K562 (cell line): Measurements from ENCODE around the gene MYL6B. TPM values are rescaled to one million over a fixed set of nuclear protein-coding genes. Genes with fewer than 3 reads are reported as not detected.
A peak's percentile ranks its signal among the peaks of the same experiment; 100 is the strongest.

Source experiments
- ATAC-seq: fragments of 200-7000 bp; cut with Tn5 transposase; 3 replicates; pipeline ENCODE4 v1.9.1; 2020; ENCODE audit warnings: moderate library complexity
- BruUV-seq: library from RNA; stranded (reverse); fragments of 400-500 nt; replicated peaks from 2 replicates; lab custom pipeline; 2021; lab: Mats Ljungman, UMichigan
- CTCF ChIA-PET: fragments of 300-600 bp; formaldehyde crosslinking; extraction: SDS; loops from one replicate; lab custom pipeline; 2021; ENCODE audit warnings: low intra/inter-chr PET ratio; lab: Yijun Ruan, JAX
- POLR2A ChIA-PET: fragments of 300-600, 350-650 bp; sonication (Branson Sonifier 250); formaldehyde crosslinking; extraction: SDS; loops from one replicate; lab custom pipeline; 2021; ENCODE audit warnings: antibody characterized with exemption, inconsistent platforms; lab: Yijun Ruan, JAX
- DNase-seq, 4 experiments: peaks; one replicate each; pipeline versions ENCODE4 v3.0.0 to v3.0.0-alpha.2; 2011 to 2018; ENCODE audit warnings: low spot score in 3 of 4, mixed read lengths in 3 of 4; ENCODE audit errors: extremely low read depth in 1 of 4
- FAIRE-seq: peaks from 2 replicates; lab custom pipeline; 2011; peaks lifted over from hg19 to GRCh38; lab: Jason Lieb, UNC
- H2AFZ ChIP-seq: 2 replicates; pipeline ENCODE4 v1.6.0; 2011; ENCODE audit warnings: low read depth, low read length, control low read depth, inconsistent platforms
- H3K27ac ChIP-seq: fragments of 200-600 bp; 3 replicates; pipeline ENCODE4 v1.8.0; 2011; ENCODE audit warnings: low read depth, mild to moderate bottlenecking, control low read depth, inconsistent platforms, low read length, moderate library complexity, mixed read lengths; ENCODE audit errors: extremely low read depth
- H3K27me3 ChIP-seq, 2 experiments: fragments of 300-600 bp in 1 of 2; 2 replicates in 1 of 2; 3 replicates in 1 of 2; pipeline versions ENCODE4 v1.6.0 to v1.8.0; 2011; ENCODE audit warnings: inconsistent platforms in 2 of 2, low read length in 2 of 2, mild to moderate bottlenecking in 1 of 2, mixed read lengths in 1 of 2, moderate library complexity in 1 of 2; ENCODE audit not compliant: control insufficient read depth in 2 of 2, insufficient read depth in 2 of 2
- H3K36me3 ChIP-seq: fragments of 300-600 bp; 3 replicates; pipeline ENCODE4 v1.8.0; 2011; ENCODE audit warnings: mild to moderate bottlenecking, low read length, inconsistent platforms; ENCODE audit not compliant: control insufficient read depth, insufficient read depth
- H3K4me1 ChIP-seq, 2 experiments: fragments of 200-600 bp in 1 of 2; replicated peaks in 1 of 2; 2 replicates in 1 of 2; 3 replicates in 1 of 2; pipeline versions ENCODE4 v1.5.1 to v1.8.0; 2011; ENCODE audit warnings: inconsistent platforms in 2 of 2, low read length in 2 of 2, mild to moderate bottlenecking in 1 of 2, mixed read lengths in 1 of 2, moderate library complexity in 1 of 2; ENCODE audit not compliant: control insufficient read depth in 2 of 2, insufficient read depth in 2 of 2
- H3K4me2 ChIP-seq: 2 replicates; pipeline ENCODE4 v1.6.1; 2011; ENCODE audit warnings: low read length, control low read depth, inconsistent platforms, mixed read lengths; ENCODE audit not compliant: insufficient read depth
- H3K4me3 ChIP-seq: fragments of 200-600 bp; sonication (generic), shearing (Covaris generic); 2 replicates; pipeline ENCODE4 v1.5.1; 2016; ENCODE audit warnings: control low read depth, inconsistent platforms
- H3K79me2 ChIP-seq: fragments of 200-600 bp; 3 replicates; pipeline ENCODE4 v1.8.0; 2011; ENCODE audit warnings: low read length, inconsistent platforms; ENCODE audit not compliant: control insufficient read depth, insufficient read depth
- H3K9ac ChIP-seq, 2 experiments: 2 replicates each; pipeline versions ENCODE4 v1.6.0 to v1.6.1; 2011; ENCODE audit warnings: low read depth in 2 of 2, low read length in 2 of 2, control low read depth in 1 of 2, inconsistent platforms in 1 of 2, mild to moderate bottlenecking in 1 of 2, mixed read lengths in 1 of 2; ENCODE audit not compliant: insufficient read depth in 1 of 2
- H3K9me1 ChIP-seq: one replicate; pipeline ENCODE4 v1.6.0; 2011; ENCODE audit warnings: inconsistent platforms, mild to moderate bottlenecking, low read length, moderate library complexity; ENCODE audit not compliant: control insufficient read depth, insufficient read depth
- H3K9me3 ChIP-seq: replicated peaks from 2 replicates; pipeline ENCODE4 v1.5.1; 2011; ENCODE audit warnings: low read depth, low read length, inconsistent platforms; ENCODE audit not compliant: control insufficient read depth, insufficient read depth
- H4K20me1 ChIP-seq: replicated peaks from 2 replicates; pipeline ENCODE4 v1.6.1; 2011; ENCODE audit warnings: low read length, inconsistent platforms, mixed read lengths; ENCODE audit not compliant: control insufficient read depth, insufficient read depth
- ARID2 ChIP-seq: fragments of 450-650 bp; IDR thresholded peaks from 2 replicates; pipeline ENCODE4 v1.6.1; 2017; ENCODE audit warnings: antibody characterized with exemption, mild to moderate bottlenecking
- ARID3A ChIP-seq: IDR thresholded peaks from 2 replicates; pipeline ENCODE4 v1.6.1; 2012; ENCODE audit warnings: low read depth, low read length, improper control_type of control experiment, borderline replicate concordance
- ARNT ChIP-seq, 2 experiments: fragments of 450-650 bp; IDR thresholded peaks; 2 replicates each; pipeline ENCODE4 v1.6.1; 2016; ENCODE audit warnings: mild to moderate bottlenecking in 1 of 2
- BCLAF1 ChIP-seq, 2 experiments: fragments of 450-650 bp in 1 of 2; IDR thresholded peaks; 2 replicates each; pipeline ENCODE4 v1.6.1; 2011 to 2017; ENCODE audit warnings: low read depth in 2 of 2, antibody characterized with exemption in 1 of 2, borderline replicate concordance in 1 of 2, low read length in 1 of 2, mild to moderate bottlenecking in 1 of 2, mixed read lengths in 1 of 2; ENCODE audit not compliant: control insufficient read depth in 1 of 2
- CAMTA2 ChIP-seq: fragments of 250-450 bp; sonication (Bioruptor Pico); conservative IDR thresholded peaks from 2 replicates; pipeline ENCODE4 v1.5.1; 2022
- HIVEP1 ChIP-seq: fragments of 250-450 bp; sonication (Bioruptor Pico); IDR thresholded peaks from 2 replicates; pipeline ENCODE4 v1.4.0; 2020; ENCODE audit warnings: mild to moderate bottlenecking
- SMARCC2 ChIP-seq: fragments of 450-650 bp; IDR thresholded peaks from 2 replicates; pipeline ENCODE4 v1.6.1; 2017; ENCODE audit warnings: antibody characterized with exemption, moderate library complexity, mild to moderate bottlenecking, low read depth
- SRSF9 ChIP-seq: fragments of 200-400 bp; formaldehyde crosslinking; IDR thresholded peaks from 2 replicates; pipeline ENCODE4 v1.6.1; 2017; ENCODE audit warnings: low read depth, low read length, borderline replicate concordance
- VEZF1 ChIP-seq: fragments of 200-800 bp; sonication (Bioruptor generic); IDR thresholded peaks from 2 replicates; pipeline ENCODE4 v1.6.1; 2017; ENCODE audit warnings: missing genetic modification characterization, missing compliant biosample characterization
- ZFP30 ChIP-seq: fragments of 250-450 bp; sonication (Bioruptor Pico); IDR thresholded peaks from 2 replicates; pipeline ENCODE4 v1.8.0; 2022; ENCODE audit warnings: moderate library complexity, mild to moderate bottlenecking, inconsistent platforms, borderline replicate concordance
- ZNF41 ChIP-seq: fragments of 250-450 bp; sonication (Bioruptor Pico); conservative IDR thresholded peaks from 2 replicates; pipeline ENCODE4 v1.4.0; 2020; ENCODE audit warnings: mild to moderate bottlenecking
- ZNF444 ChIP-seq: fragments of 250-450 bp; sonication (Bioruptor Pico); IDR thresholded peaks from 2 replicates; pipeline ENCODE4 v1.4.0; 2020; ENCODE audit warnings: mild to moderate bottlenecking, moderate library complexity
- ZNF655 ChIP-seq: fragments of 250-450 bp; sonication (Bioruptor Pico); IDR thresholded peaks from 2 replicates; pipeline ENCODE4 v1.5.0; 2021
- ZNF696 ChIP-seq: fragments of 250-450 bp; sonication (Bioruptor Pico); conservative IDR thresholded peaks from 2 replicates; pipeline ENCODE4 v1.4.0; 2020; ENCODE audit warnings: mild to moderate bottlenecking, moderate library complexity
- WGBS: fragments of 100-300 bp; shearing (Covaris generic); methylation state at CpG from one replicate; pipeline ENCODE4 v1.1.6; 2016; ENCODE audit warnings: low coverage, mixed read lengths; ENCODE audit not compliant: insufficient coverage; ENCODE audit errors: missing lambda C conversion rate; 5-methylcytosine and 5-hydroxymethylcytosine counted together
- in situ Hi-C: fragments of 300-500 bp; cut with MboI; formaldehyde crosslinking; loops from 4 replicates; pipeline ENCODE4 v1.15.0; 2018; ENCODE audit warnings: inconsistent platforms, mixed read lengths
- intact Hi-C: fragments of 100-400 bp; cut with micrococcal nuclease; formaldehyde crosslinking; loops from 2 replicates; pipeline ENCODE4 v1.14.2; 2022
- polyA plus RNA-seq, 8 experiments: library from polyadenylated mRNA; depleted of rRNA in 4 of 8; stranded (reverse) in 5 of 8; unstranded in 3 of 8; fragments of >200 nt; fragmentation: Nextera tagmentation in 2 of 8; fragmentation: Illumina TruSeq in 1 of 8; extraction: Ambion mirVana in 2 of 8; extraction: Trizol in 1 of 8; gene quantifications; 2 replicates each; pipeline versions ENCODE4 v1.2.1 to v1.2.3, GENCODE V29; 2011 to 2014; ENCODE audit warnings: inconsistent platforms in 1 of 8, missing spikeins in 1 of 8
- total RNA-seq, 7 experiments: library from RNA; depleted of rRNA in 6 of 7; stranded (reverse); fragments of >200 nt in 6 of 7; fragmentation: Illumina TruSeq in 2 of 7; extraction: Trizol in 2 of 7; gene quantifications; 2 replicates each; pipeline versions ENCODE4 v1.2.1 to v1.2.3, GENCODE V29; 2011 to 2021; ENCODE audit warnings: low replicate concordance in 1 of 7

Gene MYL6B
- total and polyA plus RNA-seq, 9 of the 15 experiments (the other 6 are each of a cell fraction or from before 2014, with no cell fraction given): 42.8 to 77.3 (median 68.6) TPM

- peaks cover 28% of the 10 kb centered on the region for H3K79me2 ChIP-seq
- no peaks in the 10 kb centered on the region for H4K20me1 ChIP-seq
- ChIA-PET CTCF (interaction anchor here (1.5 to 3.8 kb wide), 5 partner anchors 68 to 139 kb away, joined by 5 to 36 read pairs (median 13); partner anchors contain the start of genes ANKRD52, NABP2 and SMARCC2), POLR2A (interaction anchor here (1.0 to 5.3 kb wide), 6 partner anchors 9 to 75 kb away, joined by 5 to 125 read pairs (median 34); partner anchors contain the start of genes ESYT1, MYL6, PA2G4 and SMARCC2)
- peaks cover 27% of the 10 kb centered on the region for H3K36me3 ChIP-seq
- H3K9me1 ChIP-seq: no peaks in the 10 kb centered on the region
- no TSS peak for BruUV-seq
- FAIRE-seq (peak; percentile 80), ATAC-seq (peak; percentile 49), DNase-seq (peak; percentile 77 to 93 (median 83))
- H2AFZ ChIP-seq: peak overlapping the region; percentile 82
- peak overlapping the region; percentile 89 for H3K4me2 ChIP-seq
- peak overlapping the region; percentile 61; the same call in 2 of the 3 replicates for H3K27ac ChIP-seq
- peak overlapping the region; percentile 59 for H3K4me3 ChIP-seq
- H3K4me1 ChIP-seq: peaks cover 21 to 25% of the 10 kb centered on the region in 2 experiments
- H3K9me3 ChIP-seq: peaks cover 6% of the 10 kb centered on the region
- in situ Hi-C loops: no loop called here
- no peaks in the 10 kb centered on the region for H3K27me3 ChIP-seq
- 0% methylated on average over 2 of the region's 2 CpGs for WGBS
- intact Hi-C loops: loop anchor here (1.0 to 5.0 kb wide), 9 partner anchors 38 to 518 kb away; partner anchors contain the start of genes ANKRD52, CS, MYL6 and NABP2
- H3K9ac ChIP-seq: peak overlapping the region; percentile 93 to 97; a peak in 3 of 4 replicates
- 0 out of 2 replicates have a peak, but pooled peaks have one; percentile 20 for TF ChIP-seq ARID3A
- TF ChIP-seq CAMTA2 (CRISPR knock-in tag): no peak
- no peak for TF ChIP-seq ZFP30 (CRISPR knock-in tag)
- no peak for TF ChIP-seq SRSF9
- no peak for TF ChIP-seq ZNF41
- peak; percentile 65; the same call in 1 of the 2 replicates for TF ChIP-seq ARID2
- TF ChIP-seq HIVEP1 (CRISPR knock-in tag): no peak
- no peak for TF ChIP-seq SMARCC2
- no peak for TF ChIP-seq ZNF444 (CRISPR knock-in tag)
- no peak for TF ChIP-seq ARNT (IDR thresholded peaks at IDR 0.05)
- TF ChIP-seq ZNF655 (CRISPR knock-in tag): no peak
- TF ChIP-seq ZNF696 (CRISPR knock-in tag): no peak
- TF ChIP-seq VEZF1 (CRISPR knock-in tag): peak; percentile 87
- TF ChIP-seq BCLAF1 (IDR thresholded peaks at IDR 0.05; ENCODE audit: borderline replicate concordance in 1 of 2, control insufficient read depth in 1 of 2, low read depth in 2 of 2, low read length in 1 of 2): no peak
Observed at GRCh38 chr12:56119361-56119796, 33.0 kb upstream of the MYL6B start.
